ENCODE results near the gene S100A6.

The S100A6 gene

GRCh38 chr1:153548722-153549688, 13.2 kb upstream of the S100A6 start, which contains the start of gene S100A3:
S100A3 (minus strand) TSS chr1:153549258; CDS start chr1:153548485, 773 bp downstream.
- DNase-seq, result peak; percentile 85
- in situ Hi-C loops (cut with HindIII; ENCODE audit: low pct_ligation_motif_present, low pct_unique_long_range_greater_than_20kb, low sequenced_read_pairs), result no loop called here

GRCh38 chr1:153547560-153548551, 12.1 kb upstream of the S100A6 start:
- in situ Hi-C loops (cut with HindIII; ENCODE audit: low pct_ligation_motif_present, low pct_unique_long_range_greater_than_20kb, low sequenced_read_pairs), result no loop called here
- DNase-seq, result no peak

- in situ Hi-C loops (cut with HindIII; ENCODE audit: low pct_ligation_motif_present, low pct_unique_long_range_greater_than_20kb, low sequenced_read_pairs), result no loop called here
Measured at GRCh38 chr1:153546796-153547559, 11.2 kb upstream of the S100A6 start.

GRCh38 chr1:153546371-153546770, 10.6 kb upstream of the S100A6 start:
- in situ Hi-C loops (cut with HindIII; ENCODE audit: low pct_ligation_motif_present, low pct_unique_long_range_greater_than_20kb, low sequenced_read_pairs), result no loop called here
- DNase-seq, result no peak

More at GRCh38 chr1:153546796-153547559, 11.2 kb upstream of the S100A6 start:
- DNase-seq, result no peak

- peak; percentile 96 for DNase-seq
- in situ Hi-C loops (cut with HindIII; ENCODE audit: low pct_ligation_motif_present, low pct_unique_long_range_greater_than_20kb, low sequenced_read_pairs), result no loop called here
Measured at GRCh38 chr1:153545067-153546055, 9.6 kb upstream of the S100A6 start, which contains the start of gene S100A4. S100A4 (minus strand) TSS chr1:153545806; CDS start chr1:153544794, 1,012 bp downstream.

- DNase-seq, result no peak
- in situ Hi-C loops (cut with HindIII; ENCODE audit: low pct_ligation_motif_present, low pct_unique_long_range_greater_than_20kb, low sequenced_read_pairs), result no loop called here
Measured at GRCh38 chr1:153544453-153545066, 8.8 kb upstream of the S100A6 start.

DNA sequence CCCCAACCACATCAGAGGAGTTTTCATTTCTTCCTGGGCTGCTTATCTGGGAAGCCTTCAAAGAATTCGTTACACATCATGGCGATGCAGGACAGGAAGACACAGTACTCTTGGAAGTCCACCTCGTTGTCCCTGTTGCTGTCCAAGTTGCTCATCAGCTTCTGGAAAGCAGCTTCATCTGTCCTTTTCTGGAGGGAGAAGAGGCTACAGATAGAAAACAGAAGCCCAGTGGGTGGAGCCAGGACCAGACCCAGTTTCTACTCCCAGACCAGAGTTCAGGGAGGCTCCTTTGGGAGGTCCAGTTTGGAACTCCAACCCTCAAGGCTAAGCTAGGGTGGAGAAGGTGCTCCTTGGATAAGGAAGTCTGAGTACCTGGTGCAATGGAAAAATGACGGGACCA, 7.9 kb upstream of the S100A6 start:
- in situ Hi-C loops (cut with HindIII; ENCODE audit: low pct_ligation_motif_present, low pct_unique_long_range_greater_than_20kb, low sequenced_read_pairs), result no loop called here
- no peak for DNase-seq

GRCh38 chr1:153542956-153543711, 7.3 kb upstream of the S100A6 start:
- in situ Hi-C loops (cut with HindIII; ENCODE audit: low pct_ligation_motif_present, low pct_unique_long_range_greater_than_20kb, low sequenced_read_pairs), result no loop called here
- no peak for DNase-seq

DNA sequence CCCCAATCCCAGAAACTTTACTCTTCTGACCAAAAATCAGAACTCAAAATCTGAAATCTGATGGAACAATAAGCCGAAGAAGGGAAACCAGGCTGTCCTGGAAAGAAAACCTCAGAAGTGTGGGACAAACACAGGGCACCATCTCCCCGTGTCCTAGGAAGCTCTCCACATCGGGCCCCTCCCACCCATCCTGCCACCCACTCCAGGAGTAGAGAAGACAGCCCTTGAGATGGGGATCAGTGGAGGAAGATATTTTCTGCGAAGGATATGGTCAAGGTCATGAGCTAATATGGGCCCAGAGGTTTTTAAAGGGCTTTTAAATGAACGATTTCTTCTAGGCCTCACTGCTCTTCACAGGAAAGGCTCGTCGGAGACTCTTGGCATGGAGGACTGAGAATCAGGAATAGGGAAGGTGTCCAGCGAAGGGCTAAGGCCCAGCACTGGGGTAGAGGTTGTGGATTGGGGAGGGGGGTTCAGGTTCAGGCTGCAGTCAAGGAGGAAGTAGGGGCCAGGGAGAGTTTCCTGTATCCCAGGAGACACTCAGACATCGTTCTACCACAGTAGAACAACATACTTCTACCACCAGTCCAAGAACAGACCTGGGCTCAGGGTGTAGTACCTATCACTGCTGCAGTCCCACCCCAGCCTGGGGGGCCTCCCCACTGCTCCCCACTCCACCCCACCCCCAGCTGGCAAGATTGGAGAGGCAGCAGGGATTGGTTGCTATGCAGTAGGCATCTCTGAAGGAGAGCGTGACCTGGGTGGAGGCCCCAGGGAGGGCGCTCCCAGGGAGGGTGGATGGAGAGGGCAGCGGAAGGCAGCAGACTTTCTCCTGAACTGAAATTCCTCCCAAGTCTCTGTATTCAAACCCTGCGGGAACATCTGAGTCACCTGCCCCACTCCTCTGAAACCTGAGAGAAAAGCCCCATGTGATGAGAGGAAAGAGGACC, 6.1 kb upstream of the S100A6 start:
- in situ Hi-C loops (cut with HindIII; ENCODE audit: low pct_ligation_motif_present, low pct_unique_long_range_greater_than_20kb, low sequenced_read_pairs), result no loop called here
- DNase-seq, result no peak

DNA sequence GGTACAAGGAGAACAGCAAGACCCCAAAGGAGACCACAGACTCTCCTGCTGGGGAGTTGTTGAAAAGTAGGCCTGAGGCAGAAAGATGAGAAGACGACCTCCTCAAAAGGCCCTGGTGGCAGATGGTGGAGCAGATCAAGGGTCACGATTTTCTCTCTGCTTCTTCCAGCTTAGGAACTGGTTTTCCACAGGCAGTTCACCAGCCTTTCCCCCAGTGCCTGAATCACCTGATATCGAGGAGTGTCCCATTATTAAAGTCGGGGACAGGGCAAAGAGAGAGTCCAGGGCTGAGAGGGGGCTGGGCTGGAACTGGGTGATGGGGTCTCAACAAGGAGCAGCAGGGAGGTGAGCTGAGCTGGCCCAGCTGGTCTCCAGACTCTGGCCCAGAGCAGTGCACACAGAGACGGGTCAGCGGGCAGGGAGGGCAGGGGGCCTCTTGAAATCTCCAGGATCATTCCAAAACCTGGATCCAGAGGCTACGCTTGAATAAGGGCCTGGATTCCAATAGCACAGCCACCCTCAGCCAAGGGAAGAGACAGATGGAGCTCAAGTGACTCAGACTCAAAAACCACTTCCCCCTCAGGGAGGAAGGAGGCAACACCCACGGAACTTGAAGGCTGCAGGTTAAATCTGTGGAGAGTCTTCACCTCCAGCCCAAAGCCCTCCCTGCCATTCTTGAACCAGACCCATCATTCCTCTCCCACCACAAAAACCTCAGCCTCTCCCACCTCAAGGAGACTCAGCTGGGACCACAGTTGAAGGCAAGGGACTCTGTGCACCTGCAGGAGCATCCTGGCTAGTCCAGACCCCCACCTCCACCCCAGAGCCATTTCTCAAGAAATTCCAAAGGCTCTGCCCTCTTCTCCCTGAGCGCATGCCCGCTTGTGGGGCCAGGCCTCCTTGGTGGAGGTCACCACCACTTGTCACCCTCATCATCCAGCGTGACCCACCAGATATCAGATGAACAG, 4.9 kb upstream of the S100A6 start, which contains the start of gene S100A5:
S100A5 (minus strand) TSS at position 541 of the 968 bp plus-strand sequence. CDS start 743 bp downstream, outside the sequence.
- in situ Hi-C loops (cut with HindIII; ENCODE audit: low pct_ligation_motif_present, low pct_unique_long_range_greater_than_20kb, low sequenced_read_pairs), result no loop called here
- peak; percentile 81 for DNase-seq

DNA sequence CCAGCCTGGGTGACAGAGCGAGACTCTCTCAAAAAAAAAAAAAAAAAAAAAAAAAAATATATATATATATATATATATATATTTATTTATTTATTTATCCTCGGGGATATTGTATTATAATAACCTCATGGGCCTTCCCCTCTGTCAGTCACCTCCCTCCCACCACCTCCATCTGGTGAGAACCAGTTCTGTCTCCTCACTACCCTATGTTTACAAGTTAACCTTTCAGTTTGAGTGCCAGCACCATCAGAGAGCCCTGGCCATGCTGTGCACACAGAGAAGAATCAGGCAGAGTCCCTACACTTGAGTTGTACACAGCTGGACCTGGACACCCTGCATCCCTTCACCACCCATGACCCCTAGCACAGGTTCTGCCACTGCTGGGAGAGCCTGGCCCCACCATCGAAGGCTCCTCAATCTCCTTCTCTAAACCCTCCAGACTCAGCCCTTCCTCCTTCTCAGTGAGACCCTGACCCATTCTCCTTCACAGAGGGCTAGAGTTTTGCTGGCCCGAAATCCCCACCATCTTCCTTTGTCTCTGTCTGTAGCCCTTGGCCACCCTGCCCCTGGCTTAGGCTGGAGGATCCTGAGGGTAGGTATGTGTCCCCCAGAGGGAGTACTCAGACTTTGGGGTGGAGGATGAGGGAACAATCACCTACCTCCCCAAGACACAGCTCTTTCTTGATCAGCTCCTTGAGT, 3.8 kb upstream of the S100A6 start:
- DNase-seq, result no peak
- in situ Hi-C loops (cut with HindIII; ENCODE audit: low pct_ligation_motif_present, low pct_unique_long_range_greater_than_20kb, low sequenced_read_pairs), result no loop called here

DNA sequence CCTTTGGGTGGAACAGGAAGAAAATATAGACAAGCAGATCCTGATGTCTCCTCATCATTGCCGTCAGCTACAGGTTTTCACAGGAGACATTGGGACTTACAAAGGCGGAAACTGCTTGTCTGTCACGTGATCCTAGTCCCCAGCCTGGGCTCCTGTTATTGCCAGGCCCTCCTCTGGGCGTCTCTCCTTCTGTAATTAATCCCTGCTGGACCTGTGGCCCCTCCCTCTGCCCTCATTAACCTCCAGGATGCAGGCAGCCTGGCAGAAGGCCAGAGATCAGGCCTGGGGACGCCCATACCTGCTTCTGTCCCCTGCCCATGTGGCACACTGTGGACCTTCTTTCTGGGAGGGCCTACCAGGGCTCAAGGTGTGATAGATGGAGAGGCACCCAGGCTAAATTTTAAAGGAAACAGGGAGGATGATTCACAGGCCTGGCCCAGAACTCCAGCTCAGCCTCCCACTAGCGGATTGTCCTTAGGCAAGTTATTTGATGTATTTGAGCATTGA, 2.6 kb upstream of the S100A6 start:
- in situ Hi-C loops (cut with HindIII; ENCODE audit: low pct_ligation_motif_present, low pct_unique_long_range_greater_than_20kb, low sequenced_read_pairs), result no loop called here
- DNase-seq, result no peak

GRCh38 chr1:153537376-153537730, 1.6 kb upstream of the S100A6 start:
- in situ Hi-C loops (cut with HindIII; ENCODE audit: low pct_ligation_motif_present, low pct_unique_long_range_greater_than_20kb, low sequenced_read_pairs), result no loop called here
- DNase-seq, result no peak

Data from ACHN (cell line).